Neural cell (in vitro differentiated cells): ENCODE results near the gene ITGBL1.

Source experiments
- EP300 ChIP-seq: fragments of 450-650 bp; conservative IDR thresholded peaks from 2 replicates; pipeline ENCODE4 v1.6.1; 2014; ENCODE audit warnings: antibody characterized with exemption, mild to moderate bottlenecking, moderate library complexity; ENCODE audit not compliant: poor library complexity, severe bottlenecking
- EZH2 ChIP-seq: fragments of 200-600, 300-800 bp; shearing (Covaris generic), sonication (generic); IDR thresholded peaks from 2 replicates; pipeline ENCODE4 v1.6.1; 2014; ENCODE audit warnings: antibody characterized with exemption, low read length, borderline replicate concordance, mild to moderate bottlenecking; ENCODE audit not compliant: insufficient read depth, poor library complexity, severe bottlenecking
- POLR2AphosphoS5 ChIP-seq: IDR thresholded peaks from 2 replicates; pipeline ENCODE4 v1.6.1; 2012
- RAD21 ChIP-seq: fragments of 450-650 bp; conservative IDR thresholded peaks from 2 replicates; pipeline ENCODE4 v1.6.1; 2014; ENCODE audit warnings: antibody characterized with exemption, mild to moderate bottlenecking, moderate library complexity
- SMC3 ChIP-seq: fragments of 450-650 bp; conservative IDR thresholded peaks from 2 replicates; pipeline ENCODE4 v1.6.1; 2014; ENCODE audit warnings: antibody characterized with exemption, mild to moderate bottlenecking, moderate library complexity; ENCODE audit not compliant: poor library complexity
- TAF1 ChIP-seq: IDR thresholded peaks from 2 replicates; pipeline ENCODE4 v1.6.1; 2012; ENCODE audit warnings: low read depth
- TF ChIP-seq, protein P1 (sequence below): IDR thresholded peaks from 2 replicates; pipeline ENCODE4 v1.6.1; 2012; ENCODE audit warnings: borderline replicate concordance
- TF ChIP-seq, protein P2 (sequence below): fragments of 450-650 bp; IDR thresholded peaks from 2 replicates; pipeline ENCODE4 v1.5.1; 2014; ENCODE audit warnings: antibody characterized with exemption, mild to moderate bottlenecking, moderate library complexity; ENCODE audit not compliant: poor library complexity, severe bottlenecking

DNA sequence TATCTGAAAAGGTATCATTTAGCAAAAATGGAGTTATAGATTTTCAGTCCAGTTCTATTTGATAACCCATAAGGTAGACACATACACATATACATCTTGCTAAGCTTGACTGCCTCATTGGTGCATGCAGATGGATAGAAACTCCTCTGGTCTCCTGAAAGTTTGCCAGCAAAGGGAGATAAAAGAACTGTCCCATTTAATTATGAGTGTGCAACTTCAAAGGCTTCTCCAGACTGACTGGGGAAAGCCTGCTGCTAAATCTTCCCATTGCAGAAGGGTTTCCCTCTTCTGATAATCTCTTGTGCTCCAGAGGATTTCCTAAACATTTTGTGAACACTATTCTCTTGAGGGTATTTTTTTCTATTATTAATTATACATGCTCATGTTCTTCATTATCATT is 131.9 kb downstream of the ITGBL1 start:
- TF ChIP-seq TAF1: no peak
- TF ChIP-seq EP300: no peak
- no peak for TF ChIP-seq RAD21
- TF ChIP-seq, protein P1, sequence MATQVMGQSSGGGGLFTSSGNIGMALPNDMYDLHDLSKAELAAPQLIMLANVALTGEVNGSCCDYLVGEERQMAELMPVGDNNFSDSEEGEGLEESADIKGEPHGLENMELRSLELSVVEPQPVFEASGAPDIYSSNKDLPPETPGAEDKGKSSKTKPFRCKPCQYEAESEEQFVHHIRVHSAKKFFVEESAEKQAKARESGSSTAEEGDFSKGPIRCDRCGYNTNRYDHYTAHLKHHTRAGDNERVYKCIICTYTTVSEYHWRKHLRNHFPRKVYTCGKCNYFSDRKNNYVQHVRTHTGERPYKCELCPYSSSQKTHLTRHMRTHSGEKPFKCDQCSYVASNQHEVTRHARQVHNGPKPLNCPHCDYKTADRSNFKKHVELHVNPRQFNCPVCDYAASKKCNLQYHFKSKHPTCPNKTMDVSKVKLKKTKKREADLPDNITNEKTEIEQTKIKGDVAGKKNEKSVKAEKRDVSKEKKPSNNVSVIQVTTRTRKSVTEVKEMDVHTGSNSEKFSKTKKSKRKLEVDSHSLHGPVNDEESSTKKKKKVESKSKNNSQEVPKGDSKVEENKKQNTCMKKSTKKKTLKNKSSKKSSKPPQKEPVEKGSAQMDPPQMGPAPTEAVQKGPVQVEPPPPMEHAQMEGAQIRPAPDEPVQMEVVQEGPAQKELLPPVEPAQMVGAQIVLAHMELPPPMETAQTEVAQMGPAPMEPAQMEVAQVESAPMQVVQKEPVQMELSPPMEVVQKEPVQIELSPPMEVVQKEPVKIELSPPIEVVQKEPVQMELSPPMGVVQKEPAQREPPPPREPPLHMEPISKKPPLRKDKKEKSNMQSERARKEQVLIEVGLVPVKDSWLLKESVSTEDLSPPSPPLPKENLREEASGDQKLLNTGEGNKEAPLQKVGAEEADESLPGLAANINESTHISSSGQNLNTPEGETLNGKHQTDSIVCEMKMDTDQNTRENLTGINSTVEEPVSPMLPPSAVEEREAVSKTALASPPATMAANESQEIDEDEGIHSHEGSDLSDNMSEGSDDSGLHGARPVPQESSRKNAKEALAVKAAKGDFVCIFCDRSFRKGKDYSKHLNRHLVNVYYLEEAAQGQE: no peak
- TF ChIP-seq, protein P2, sequence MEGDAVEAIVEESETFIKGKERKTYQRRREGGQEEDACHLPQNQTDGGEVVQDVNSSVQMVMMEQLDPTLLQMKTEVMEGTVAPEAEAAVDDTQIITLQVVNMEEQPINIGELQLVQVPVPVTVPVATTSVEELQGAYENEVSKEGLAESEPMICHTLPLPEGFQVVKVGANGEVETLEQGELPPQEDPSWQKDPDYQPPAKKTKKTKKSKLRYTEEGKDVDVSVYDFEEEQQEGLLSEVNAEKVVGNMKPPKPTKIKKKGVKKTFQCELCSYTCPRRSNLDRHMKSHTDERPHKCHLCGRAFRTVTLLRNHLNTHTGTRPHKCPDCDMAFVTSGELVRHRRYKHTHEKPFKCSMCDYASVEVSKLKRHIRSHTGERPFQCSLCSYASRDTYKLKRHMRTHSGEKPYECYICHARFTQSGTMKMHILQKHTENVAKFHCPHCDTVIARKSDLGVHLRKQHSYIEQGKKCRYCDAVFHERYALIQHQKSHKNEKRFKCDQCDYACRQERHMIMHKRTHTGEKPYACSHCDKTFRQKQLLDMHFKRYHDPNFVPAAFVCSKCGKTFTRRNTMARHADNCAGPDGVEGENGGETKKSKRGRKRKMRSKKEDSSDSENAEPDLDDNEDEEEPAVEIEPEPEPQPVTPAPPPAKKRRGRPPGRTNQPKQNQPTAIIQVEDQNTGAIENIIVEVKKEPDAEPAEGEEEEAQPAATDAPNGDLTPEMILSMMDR: no peak
- no peak for TF ChIP-seq POLR2AphosphoS5
- TF ChIP-seq EZH2: no peak
- TF ChIP-seq SMC3: no peak
